Raji (cell line): ENCODE results near the gene ANXA6.
A peak's percentile ranks its signal among the peaks of the same experiment; 100 is the strongest.

Experiments
- POLR2A ChIP-seq: IDR thresholded peaks from 2 replicates; pipeline ENCODE4 v1.6.1; 2011; ENCODE audit warnings: low read depth, low read length, control low read depth; ENCODE audit not compliant: insufficient read depth

ANXA6 gene

GRCh38 chr5:151147033-151147432, 10.5 kb downstream of the ANXA6 start:
- TF ChIP-seq POLR2A = no peak

DNA sequence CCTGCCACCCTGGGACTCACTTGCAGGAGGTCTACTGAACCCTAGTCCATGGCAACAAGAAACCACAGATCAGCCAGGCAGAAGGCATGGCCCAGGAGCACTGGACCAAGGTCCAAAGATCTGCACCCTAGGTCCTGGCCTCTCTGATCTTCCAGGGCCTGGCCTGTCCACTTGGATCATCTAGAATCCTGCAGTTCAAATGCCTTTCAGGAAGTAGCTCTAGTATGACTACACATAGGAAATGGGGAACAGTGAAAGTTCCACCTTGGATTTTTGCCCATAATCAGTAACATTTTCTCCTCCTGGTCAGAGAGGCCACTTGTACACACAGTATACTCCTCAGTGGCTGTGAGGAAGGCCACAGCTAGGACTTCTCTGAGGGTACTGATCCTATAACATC, 11.5 kb downstream of the ANXA6 start:
- TF ChIP-seq POLR2A = no peak

DNA sequence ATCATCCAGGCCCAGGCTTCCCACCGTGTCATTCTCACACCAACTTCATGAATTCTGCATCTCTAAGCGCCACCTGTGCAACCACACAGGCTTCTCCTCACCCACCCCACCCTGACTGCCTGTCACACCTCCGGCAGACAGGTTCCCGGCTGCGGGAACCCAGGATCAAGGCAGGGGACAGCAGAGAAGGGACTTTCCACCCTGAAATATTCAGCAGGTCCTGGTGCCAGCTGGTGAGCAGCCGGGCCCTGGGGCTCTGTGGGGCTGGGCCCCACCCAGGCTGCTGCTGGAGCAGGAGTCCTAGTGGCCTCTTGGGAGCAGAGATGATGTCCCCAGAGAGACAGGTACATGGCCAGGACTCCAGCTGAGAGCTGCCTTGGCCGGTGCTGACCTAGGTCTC, 12.7 kb downstream of the ANXA6 start:
- TF ChIP-seq POLR2A = no peak

GRCh38 chr5:151144275-151144674, 13.3 kb downstream of the ANXA6 start:
- TF ChIP-seq POLR2A = no peak

- no peak for TF ChIP-seq POLR2A
These were observed 13.9 kb downstream of the ANXA6 start for GRCh38 chr5:151143645-151144044.

DNA sequence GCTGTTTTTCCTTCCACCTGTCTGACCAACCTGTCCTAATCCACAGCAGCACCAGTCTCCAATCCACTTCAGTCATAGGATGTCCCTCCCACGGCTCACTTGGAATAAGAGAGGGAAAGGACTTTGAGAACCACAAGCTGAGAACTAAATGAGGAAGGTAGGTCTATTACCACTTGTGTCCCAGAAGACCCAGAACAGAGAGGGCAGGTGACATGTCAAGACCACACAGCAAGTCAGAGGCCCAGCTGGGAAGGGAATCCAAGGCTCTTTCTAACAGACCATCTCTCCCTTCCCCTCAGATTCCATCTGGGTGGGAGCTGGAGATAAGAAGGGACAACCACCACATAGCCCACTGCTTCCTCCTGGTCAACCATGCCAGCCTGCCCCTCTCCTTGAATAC, 14.6 kb downstream of the ANXA6 start:
- TF ChIP-seq POLR2A = no peak

DNA sequence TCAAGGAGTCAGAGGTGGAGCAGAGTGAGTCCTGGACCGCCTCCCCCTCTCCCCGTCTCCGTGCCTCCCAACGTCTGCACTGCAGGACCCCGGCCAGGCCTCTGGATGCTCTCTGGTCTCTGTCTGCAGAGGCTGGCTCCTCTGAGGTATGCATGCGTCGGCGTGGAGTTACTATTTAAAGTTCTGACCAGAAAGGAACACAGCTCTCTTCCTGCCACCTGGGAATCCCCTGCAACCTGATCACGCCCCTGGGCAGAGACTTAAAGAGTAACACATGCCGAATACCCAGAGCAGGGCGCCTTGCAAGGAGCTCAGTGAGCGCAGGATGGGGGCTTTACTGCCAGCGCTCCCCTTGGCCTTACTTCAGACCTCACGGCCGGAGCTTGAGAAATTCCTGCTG, 16.0 kb downstream of the ANXA6 start:
- TF ChIP-seq POLR2A = peak; percentile 36; the same call in 1 of the 2 replicates

GRCh38 chr5:151140686-151141459, 16.7 kb downstream of the ANXA6 start:
- TF ChIP-seq POLR2A = no peak

- no peak for TF ChIP-seq POLR2A
These were observed 17.9 kb downstream of the ANXA6 start for GRCh38 chr5:151139646-151140045.

DNA sequence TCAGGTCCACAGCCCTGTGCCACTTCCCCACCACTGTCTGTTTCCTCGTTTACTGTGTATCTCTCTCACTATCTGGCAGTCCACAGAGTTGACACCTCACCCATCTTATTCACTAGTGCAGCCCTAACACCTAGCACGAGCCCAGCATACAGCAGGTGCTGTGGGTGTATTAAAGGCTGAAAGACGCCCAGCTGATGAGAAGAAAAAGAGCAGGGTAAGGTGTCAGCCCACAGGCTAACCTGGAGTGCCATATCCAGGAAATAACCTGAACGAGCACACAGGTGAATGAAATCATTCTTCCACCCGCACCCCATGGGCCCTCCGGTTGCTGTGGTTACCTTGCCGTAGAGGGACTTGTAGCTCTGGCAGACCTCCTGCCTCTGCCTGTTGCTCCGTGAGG, 18.6 kb downstream of the ANXA6 start:
- TF ChIP-seq POLR2A = no peak

DNA sequence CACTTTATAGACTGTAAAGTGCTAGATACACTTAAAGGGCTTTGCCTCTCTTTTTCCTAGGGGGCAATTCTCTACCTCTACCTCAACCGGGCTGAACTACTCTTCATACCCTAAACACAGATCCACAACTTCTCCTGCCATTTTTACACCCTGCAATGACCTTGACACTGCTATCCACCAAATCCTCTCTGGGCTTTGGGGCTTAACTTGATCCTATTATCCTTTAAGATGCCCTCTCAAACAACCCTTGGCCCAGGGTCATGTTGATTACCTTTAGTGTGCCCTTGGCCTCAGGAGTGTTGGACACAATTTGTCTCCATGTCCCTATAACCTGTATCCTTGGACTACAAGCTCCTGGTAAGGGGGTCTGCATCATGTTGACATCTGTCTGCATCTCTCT, 19.5 kb downstream of the ANXA6 start:
- TF ChIP-seq POLR2A = no peak

DNA sequence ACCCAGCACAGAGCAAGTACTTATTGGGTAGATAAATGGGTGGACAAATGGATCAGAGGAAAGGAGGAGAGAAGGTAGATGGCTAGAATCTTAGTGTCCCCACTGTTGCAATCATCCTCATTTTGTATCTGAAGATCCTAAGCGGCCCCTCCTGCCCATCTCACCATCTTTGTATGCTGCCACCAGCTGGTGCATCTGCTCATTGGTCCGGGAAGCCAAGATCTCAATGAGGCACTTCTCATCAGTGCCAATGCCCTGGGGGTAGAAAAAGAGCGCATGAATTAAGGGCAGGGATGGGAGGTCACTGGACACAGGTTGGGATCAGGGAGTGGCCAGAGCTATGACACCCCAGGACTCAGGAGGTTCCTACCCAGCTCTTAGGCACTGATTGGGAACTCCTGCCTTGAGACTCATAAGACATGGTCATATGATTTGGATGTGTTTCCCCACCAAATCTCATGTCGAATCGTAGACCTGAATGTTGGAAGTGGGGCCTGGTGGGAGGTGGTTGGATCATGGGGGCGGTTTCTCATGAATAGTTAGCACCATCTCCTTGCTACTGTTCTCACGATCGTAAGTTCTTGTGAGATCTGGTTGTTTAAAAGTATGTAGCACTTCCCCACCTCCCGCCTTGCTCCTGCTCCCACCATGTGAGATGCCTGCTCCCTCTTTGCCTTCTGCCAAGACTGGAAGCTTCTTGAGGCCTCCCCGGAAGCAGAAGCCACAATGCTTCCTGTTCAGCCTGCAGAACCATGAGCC, 20.3 kb downstream of the ANXA6 start:
- TF ChIP-seq POLR2A = no peak

- no peak for TF ChIP-seq POLR2A
These were observed 23.4 kb downstream of the ANXA6 start for GRCh38 chr5:151134228-151134627.

DNA sequence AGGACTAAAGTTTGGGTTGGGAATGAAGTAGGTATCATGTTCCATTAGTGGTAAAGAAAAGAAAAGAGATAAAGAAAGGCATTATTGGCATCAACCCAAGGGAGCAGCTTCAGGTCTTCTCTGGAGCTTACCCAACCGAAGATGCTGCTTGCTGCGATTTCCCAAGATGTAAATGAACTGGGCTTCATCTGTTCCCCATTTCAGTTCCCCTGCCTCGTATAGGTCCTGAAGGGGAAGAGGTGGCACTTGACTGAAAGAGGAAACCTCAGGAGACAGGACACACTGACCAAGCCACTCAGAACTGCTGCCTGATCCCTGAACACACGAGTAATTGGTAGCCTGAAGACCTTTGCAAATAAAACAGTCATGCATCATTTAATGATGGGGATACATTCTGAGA, 24.6 kb downstream of the ANXA6 start:
- TF ChIP-seq POLR2A = 0 out of 2 replicates have a peak, but pooled peaks have one; percentile 6

GRCh38 chr5:151130922-151131891, 26.4 kb downstream of the ANXA6 start:
- TF ChIP-seq POLR2A = no peak
